Ovary (tissue), 9 donors: Measurements from ENCODE around the gene EVA1B. TPM values are rescaled to one million over a fixed set of nuclear protein-coding genes. Genes with fewer than 3 reads are reported as not detected.

ENCODE experiments used
- DNase-seq, 5 donors: peaks; one replicate each; pipeline ENCODE4 v3.0.0-alpha.2; 2019 to 2020
- H3K27ac ChIP-seq, 2 donors: fragments of 200-600 bp; one replicate each; pipeline versions ENCODE4 v1.5.1 to v1.8.0; 2019 to 2022
- H3K27me3 ChIP-seq: fragments of 200-600 bp; one replicate; pipeline ENCODE4 v1.8.0; 2022
- H3K36me3 ChIP-seq: fragments of 200-600 bp; sonication (generic); one replicate; pipeline ENCODE4 v1.5.1; 2019
- H3K4me1 ChIP-seq: one replicate; pipeline ENCODE4 v1.8.1; 2013; ENCODE audit warnings: mild to moderate bottlenecking, moderate library complexity; ENCODE audit not compliant: insufficient read depth
- H3K4me3 ChIP-seq: fragments of 200-600 bp; sonication (generic); one replicate; pipeline ENCODE4 v1.5.1; 2017
- H3K9me3 ChIP-seq, 2 donors: fragments of 200-600 bp in 1 of 2; sonication (generic) in 1 of 2; one replicate each; pipeline versions ENCODE4 v1.5.1 to v1.8.1; 2013 to 2019; ENCODE audit warnings: mild to moderate bottlenecking in 1 of 2, moderate library complexity in 1 of 2
- EP300 ChIP-seq: sonication (generic); formaldehyde crosslinking; IDR thresholded peaks from one replicate; pipeline ENCODE4 v1.6.1; 2017; ENCODE audit warnings: antibody characterized with exemption
- POLR2A ChIP-seq: fragments of 450-650 bp; IDR thresholded peaks from one replicate; pipeline ENCODE4 v1.6.1; 2017; ENCODE audit warnings: antibody characterized with exemption, mild to moderate bottlenecking, moderate library complexity
- WGBS, 3 donors: extraction: QIAGEN DNeasy Blood & Tissue Kit in 1 of 3; methylation state at CpG; one replicate each; pipeline versions ENCODE4 v1.1.5 to v1.1.7; 2013 to 2017; 5-methylcytosine and 5-hydroxymethylcytosine counted together
- intact Hi-C, 4 donors: fragments of 100-400 bp; cut with DNase I; formaldehyde crosslinking; loops; one replicate each; pipeline versions ENCODE4 v1.11.0 to v1.15.1; 2022 to 2023
- polyA plus RNA-seq, 2 donors: library from polyadenylated mRNA; stranded (reverse); fragments of 200-250 nt in 1 of 2; fragments of 350-450 nt in 1 of 2; fragmentation: Illumina TruSeq in 1 of 2; extraction: RNeasy Lipid Tissue Mini Kit (QIAGEN cat#74804) in 1 of 2; gene quantifications; one replicate each; pipeline ENCODE4 v1.2.3, GENCODE V29; 2013 to 2014
- total RNA-seq, 7 donors: library from RNA; depleted of rRNA in 2 of 7; stranded (reverse); fragments of >200 nt in 2 of 7; fragmentation: NEBNext Ultra II Directional in 3 of 7; extraction: Animal tissue kit (Norgen Biotek cat#: 25700) in 3 of 7; gene quantifications; one replicate each; pipeline versions ENCODE4 v1.1.0 to v1.2.4, GENCODE V29; 2016 to 2023
- TF ChIP-seq, protein P1 (sequence below), 3 donors: fragments of 450-650 bp in 2 of 3; fragments of 200-600 bp in 1 of 3; IDR thresholded peaks; one replicate each; pipeline versions ENCODE4 v1.5.1 to v1.8.0; 2016 to 2022; ENCODE audit warnings: antibody characterized with exemption in 3 of 3, mild to moderate bottlenecking in 1 of 3
- donor health status: DM: no; HTN: no; CAD: no; lungs with moderate emphysema.
- donor health status: DM: no; HTN: no; CAD: no.
- donor health status: Bipolar disorder and iron deficiency.
- donor health status: DM: yes; HTN: yes; CAD: no.
- donor health status: DM: no; HTN: no; CAD: no.
- donor health status: DM: yes; HTN: yes; CAD: no.

Gene EVA1B
- total and polyA plus RNA-seq, 9 donors, result 39.9 to 113 (median 55.4) TPM; not detected in 1

DNA sequence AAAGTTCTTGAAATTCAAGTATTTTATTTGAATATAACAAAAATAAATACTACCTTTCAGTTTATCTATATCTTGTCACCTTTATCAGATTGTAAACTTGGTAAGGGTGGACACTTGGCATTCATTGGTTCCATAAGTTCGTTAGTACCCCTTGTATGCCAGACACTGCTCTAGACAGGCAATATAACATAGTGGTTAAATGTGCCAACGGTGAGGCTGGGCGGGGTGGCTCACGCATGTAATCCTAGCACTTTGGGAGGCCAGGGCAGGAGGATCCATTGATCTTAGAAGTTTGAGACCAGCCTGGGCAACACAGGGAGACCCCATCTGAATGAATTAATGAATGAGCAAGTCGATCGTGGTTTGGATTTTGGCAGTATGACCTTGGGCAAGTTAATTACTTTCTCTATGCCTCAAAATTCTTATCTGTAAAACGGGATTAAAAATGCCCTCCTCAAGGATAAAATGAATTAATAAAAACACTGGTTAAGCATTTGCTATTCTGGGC lies 43.6 kb downstream of the EVA1B start:
- H3K27me3 ChIP-seq, result no peaks in the 10 kb centered on the region
- no peaks in the 10 kb centered on the region for H3K36me3 ChIP-seq
- H3K4me3 ChIP-seq, result no peak overlapping the region
- intact Hi-C loops, result loop anchor here in 3 of 4 donors (10.0 kb wide), 4 partner anchors 45 to 125 kb away; partner anchors contain the start of genes MAP7D1 (in 2 of the 3) and THRAP3 (in 1 of the 3)
- no peaks in the 10 kb centered on the region for H3K9me3 ChIP-seq
- H3K4me1 ChIP-seq, result peaks cover 5% of the 10 kb centered on the region
- DNase-seq, result no peak
- TF ChIP-seq, protein P1, sequence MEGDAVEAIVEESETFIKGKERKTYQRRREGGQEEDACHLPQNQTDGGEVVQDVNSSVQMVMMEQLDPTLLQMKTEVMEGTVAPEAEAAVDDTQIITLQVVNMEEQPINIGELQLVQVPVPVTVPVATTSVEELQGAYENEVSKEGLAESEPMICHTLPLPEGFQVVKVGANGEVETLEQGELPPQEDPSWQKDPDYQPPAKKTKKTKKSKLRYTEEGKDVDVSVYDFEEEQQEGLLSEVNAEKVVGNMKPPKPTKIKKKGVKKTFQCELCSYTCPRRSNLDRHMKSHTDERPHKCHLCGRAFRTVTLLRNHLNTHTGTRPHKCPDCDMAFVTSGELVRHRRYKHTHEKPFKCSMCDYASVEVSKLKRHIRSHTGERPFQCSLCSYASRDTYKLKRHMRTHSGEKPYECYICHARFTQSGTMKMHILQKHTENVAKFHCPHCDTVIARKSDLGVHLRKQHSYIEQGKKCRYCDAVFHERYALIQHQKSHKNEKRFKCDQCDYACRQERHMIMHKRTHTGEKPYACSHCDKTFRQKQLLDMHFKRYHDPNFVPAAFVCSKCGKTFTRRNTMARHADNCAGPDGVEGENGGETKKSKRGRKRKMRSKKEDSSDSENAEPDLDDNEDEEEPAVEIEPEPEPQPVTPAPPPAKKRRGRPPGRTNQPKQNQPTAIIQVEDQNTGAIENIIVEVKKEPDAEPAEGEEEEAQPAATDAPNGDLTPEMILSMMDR (IDR thresholded peaks at IDR 0.05), result no peak
- TF ChIP-seq EP300 (no peak), POLR2A (no peak)
- H3K27ac ChIP-seq, result peak overlapping the region in 1 of 2 donors; percentile 41
- 54 to 61% (median 55%) methylated on average over 7 of the region's 7 CpGs for WGBS, 3 donors

DNA sequence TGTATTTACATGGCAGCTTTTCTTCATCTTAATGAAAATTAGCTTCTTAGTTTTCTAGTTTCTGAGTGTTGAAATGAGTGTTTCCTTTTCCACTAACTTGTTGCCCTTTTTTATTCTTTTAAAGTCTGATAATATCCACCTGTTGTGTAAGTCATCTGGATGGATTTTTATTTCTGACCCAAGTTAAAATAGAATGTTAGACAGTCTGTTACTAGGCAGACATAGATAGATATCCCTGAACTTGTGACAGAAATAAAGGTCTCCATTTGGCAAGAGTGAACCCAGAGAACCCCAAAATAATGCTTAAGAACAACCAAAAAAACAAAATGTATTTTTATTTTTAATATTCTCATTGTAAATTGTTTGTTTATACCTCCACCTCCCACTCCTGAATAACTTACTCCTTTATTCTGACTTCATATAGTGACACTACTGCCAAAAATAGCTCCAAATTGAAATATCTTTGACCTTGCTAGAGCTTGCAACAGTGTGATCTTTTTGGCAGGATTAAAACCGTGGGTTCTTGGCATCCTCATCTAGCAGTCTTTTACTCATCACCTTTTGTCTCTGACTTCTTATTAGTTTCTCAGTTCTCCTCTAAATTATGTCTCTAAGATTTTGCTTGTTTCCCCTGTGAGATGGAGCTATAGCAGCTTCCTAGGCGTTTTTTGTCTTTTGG lies 44.2 kb downstream of the EVA1B start:
- Histone ChIP-seq H3K4me3 (no peak overlapping the region), H3K4me1 (peaks cover 5% of the 10 kb centered on the region), H3K27ac (peak overlapping the region in 1 of 2 donors; percentile 41), H3K9me3 (no peaks in the 10 kb centered on the region), H3K27me3 (no peaks in the 10 kb centered on the region), H3K36me3 (no peaks in the 10 kb centered on the region)
- no peak for TF ChIP-seq EP300
- TF ChIP-seq, protein P1 (IDR thresholded peaks at IDR 0.05), result no peak
- TF ChIP-seq POLR2A, result no peak
- intact Hi-C loops, result no loop called here
- DNase-seq, result no peak
- whole genome bisulfite sequencing, 3 donors, result 15 to 19% (median 17%) methylated on average over 2 of the region's 2 CpGs

DNA sequence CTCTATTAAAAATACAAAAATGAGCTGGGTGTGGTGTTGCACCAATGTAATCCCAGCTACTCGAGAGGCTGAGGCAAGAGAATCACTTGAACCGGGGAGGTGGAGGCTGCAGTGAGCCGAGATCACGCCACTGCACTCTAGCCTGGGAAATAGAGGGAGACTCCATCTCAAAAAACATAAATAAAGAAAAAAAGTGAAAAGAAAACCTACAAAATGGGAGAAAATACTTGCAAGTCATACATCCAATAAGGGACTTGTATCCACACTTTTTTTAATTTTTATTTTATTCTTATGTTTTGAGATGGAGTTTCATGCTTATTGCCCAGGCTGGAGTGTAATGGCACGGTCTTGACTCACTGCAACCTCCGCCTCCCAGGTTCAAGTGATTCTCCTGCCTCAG lies 46.8 kb downstream of the EVA1B start:
- Histone ChIP-seq H3K4me3 (no peak overlapping the region), H3K4me1 (peaks cover 5% of the 10 kb centered on the region), H3K36me3 (no peaks in the 10 kb centered on the region), H3K27me3 (no peaks in the 10 kb centered on the region), H3K27ac (no peak overlapping the region), H3K9me3 (no peaks in the 10 kb centered on the region)
- intact Hi-C loops, result no loop called here
- no peak for DNase-seq
- WGBS, 3 donors, result 94 to 96% (median 95%) methylated on average over 6 of the region's 6 CpGs
- TF ChIP-seq POLR2A (no peak), EP300 (no peak)
- TF ChIP-seq, protein P1 (IDR thresholded peaks at IDR 0.05), result no peak

DNA sequence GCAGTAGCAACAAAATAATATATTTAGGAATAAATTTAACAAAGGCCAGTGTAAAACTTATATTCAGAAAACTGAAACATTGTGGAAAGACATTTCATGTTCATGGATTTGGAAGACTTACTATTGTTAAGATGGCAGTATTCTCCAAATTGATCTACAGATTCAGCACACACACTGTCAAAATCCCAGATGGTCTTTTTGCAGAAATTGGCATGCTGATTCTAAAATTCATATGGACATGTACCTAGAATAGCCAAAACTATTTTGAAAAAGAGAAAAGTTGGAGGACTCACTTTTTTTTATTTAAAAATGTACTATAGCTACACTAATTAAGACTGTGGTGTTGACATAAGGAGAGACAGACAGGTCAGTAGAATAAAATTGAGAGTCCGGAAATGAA lies 49.2 kb downstream of the EVA1B start:
- 98 to 100% (median 100%) methylated on average over 1 of the region's 1 CpG for WGBS, 3 donors
- Histone ChIP-seq H3K27ac (no peak overlapping the region), H3K4me1 (peaks cover 3% of the 10 kb centered on the region), H3K4me3 (no peak overlapping the region), H3K36me3 (no peaks in the 10 kb centered on the region), H3K27me3 (no peaks in the 10 kb centered on the region), H3K9me3 (no peaks in the 10 kb centered on the region)
- intact Hi-C loops, result no loop called here
- TF ChIP-seq POLR2A, result no peak
- TF ChIP-seq, protein P1 (IDR thresholded peaks at IDR 0.05), result no peak
- TF ChIP-seq EP300, result no peak
- DNase-seq, result no peak
